HCT116 (cell line): ENCODE results near the gene BCAP31. TPM values are rescaled to one million over a fixed set of nuclear protein-coding genes. Genes with fewer than 3 reads are reported as not detected.

Experiments used
- ATAC-seq: fragments of 200-7000 bp; cut with Tn5 transposase; 2 replicates; pipeline ENCODE4 v1.9.1; 2020; ENCODE audit warnings: mild to moderate bottlenecking, moderate library complexity
- Bru-seq: library from RNA; stranded (reverse); fragments of 400-500 nt; gene quantifications from one replicate; lab custom pipeline; 2021; lab: Mats Ljungman, UMichigan
- BruChase-seq, 2 experiments: library from RNA; stranded (reverse); fragments of 400-500 nt; gene quantifications; one replicate each; lab custom pipeline; 2021; lab: Mats Ljungman, UMichigan
- BruUV-seq: library from RNA; stranded (reverse); fragments of 400-500 nt; replicated peaks from 2 replicates; lab custom pipeline; 2021; lab: Mats Ljungman, UMichigan
- CTCF ChIA-PET: fragments of 300-600 bp; sonication (Branson Sonifier 250); formaldehyde crosslinking; loops from one replicate; lab custom pipeline; 2021; ENCODE audit warnings: antibody characterized with exemption; lab: Charles Lee
- POLR2A ChIA-PET: fragments of 300-600, 350-600 bp; sonication (Branson Sonifier 250); formaldehyde crosslinking; loops from one replicate; lab custom pipeline; 2021; ENCODE audit warnings: antibody characterized with exemption; lab: Charles Lee
- RAD21 ChIA-PET, 2 experiments: fragments of 300-600 bp; sonication (Branson Sonifier 250); formaldehyde crosslinking; loops; one replicate each; lab custom pipeline; 2023; ENCODE audit warnings: low total read pairs in 2 of 2; ENCODE audit not compliant: uncharacterized antibody in 2 of 2, unreplicated experiment in 2 of 2, low non-redundant PET in 1 of 2; lab: Charles Lee
- DNase-seq: peaks from one replicate; pipeline ENCODE4 v3.0.0-alpha.2; 2010; ENCODE audit warnings: low read depth, low spot score
- H2AFZ ChIP-seq: fragments of 200-600 bp; shearing (Covaris generic), sonication (generic); 2 replicates; pipeline ENCODE4 v1.6.1; 2017; ENCODE audit warnings: low read depth, mixed run types, mixed read lengths, antibody characterized with exemption, low read length; ENCODE audit not compliant: poor library complexity, severe bottlenecking
- H3K27ac ChIP-seq: 2 replicates; pipeline ENCODE4 v1.5.1; 2012; ENCODE audit warnings: low read depth, low read length
- H3K27me3 ChIP-seq: fragments of 200-600 bp; sonication (generic); 2 replicates; pipeline ENCODE4 v1.6.1; 2016; ENCODE audit warnings: mixed run types, low read length, mixed read lengths; ENCODE audit not compliant: insufficient read depth
- H3K36me3 ChIP-seq, 2 experiments: fragments of 200-500 bp in 1 of 2; fragments of 200-600 bp in 1 of 2; sonication (Bioruptor generic) in 1 of 2; sonication (generic) in 1 of 2; 2 replicates each; pipeline versions ENCODE4 v1.5.1 to v1.6.1; 2014 to 2016; ENCODE audit warnings: low read length in 2 of 2, inconsistent platforms in 1 of 2, mixed read lengths in 1 of 2, mixed run types in 1 of 2; ENCODE audit not compliant: insufficient read depth in 2 of 2, control insufficient read depth in 1 of 2
- H3K4me1 ChIP-seq, 2 experiments: fragments of 200-600 bp in 1 of 2; sonication (generic) in 1 of 2; 2 replicates each; pipeline versions ENCODE4 v1.5.1 to v1.6.1; 2012 to 2017; ENCODE audit warnings: low read length in 2 of 2, inconsistent platforms in 1 of 2, mild to moderate bottlenecking in 1 of 2, mixed read lengths in 1 of 2, mixed run types in 1 of 2, moderate library complexity in 1 of 2; ENCODE audit not compliant: insufficient read depth in 2 of 2, control insufficient read depth in 1 of 2
- H3K4me2 ChIP-seq: fragments of 200-600 bp; sonication (generic); 2 replicates; pipeline ENCODE4 v1.6.1; 2017; ENCODE audit warnings: mixed run types, low read length, mixed read lengths
- H3K4me3 ChIP-seq, 2 experiments: fragments of 200-600 bp in 1 of 2; sonication (generic) in 1 of 2; replicated peaks in 1 of 2; 2 replicates each; pipeline ENCODE4 v1.5.1; 2011 to 2016; ENCODE audit warnings: low read length in 2 of 2, control low read depth in 1 of 2, low read depth in 1 of 2, mild to moderate bottlenecking in 1 of 2, mixed read lengths in 1 of 2, mixed run types in 1 of 2
- H3K79me2 ChIP-seq: fragments of 200-600 bp; sonication (generic); 2 replicates; pipeline ENCODE4 v1.6.1; 2017; ENCODE audit warnings: mild to moderate bottlenecking, mixed run types, low read length, moderate library complexity, mixed read lengths; ENCODE audit not compliant: insufficient read depth
- H3K9ac ChIP-seq: fragments of 200-600 bp; sonication (generic); 2 replicates; pipeline ENCODE4 v1.6.1; 2016; ENCODE audit warnings: low read length, mixed read lengths
- H3K9me2 ChIP-seq: fragments of 200-600 bp; sonication (generic), shearing (Covaris generic); 2 replicates; pipeline ENCODE4 v1.6.1; 2017; ENCODE audit warnings: mixed run types, mild to moderate bottlenecking, moderate library complexity; ENCODE audit not compliant: insufficient read depth
- H3K9me3 ChIP-seq, 2 experiments: fragments of 200-500 bp in 1 of 2; fragments of 200-600 bp in 1 of 2; sonication (Bioruptor generic) in 1 of 2; sonication (generic) in 1 of 2; 2 replicates each; pipeline ENCODE4 v1.6.1; 2014 to 2017; ENCODE audit warnings: low read length in 2 of 2, mixed read lengths in 2 of 2, inconsistent platforms in 1 of 2, low read depth in 1 of 2, mild to moderate bottlenecking in 1 of 2, mixed run types in 1 of 2, moderate library complexity in 1 of 2; ENCODE audit not compliant: control insufficient read depth in 1 of 2, insufficient read depth in 1 of 2
- H4K20me1 ChIP-seq: fragments of 200-600 bp; sonication (generic), shearing (Covaris generic); 2 replicates; pipeline ENCODE4 v1.6.1; 2017; ENCODE audit warnings: mixed run types, mild to moderate bottlenecking, moderate library complexity; ENCODE audit not compliant: insufficient read depth
- CEBPB ChIP-seq: IDR thresholded peaks from 2 replicates; pipeline ENCODE4 v1.6.1; 2012; ENCODE audit warnings: low read depth
- EGR1 ChIP-seq: IDR thresholded peaks from 2 replicates; pipeline ENCODE4 v1.6.1; 2012; ENCODE audit warnings: low read depth
- POLR2AphosphoS5 ChIP-seq: IDR thresholded peaks from 2 replicates; pipeline ENCODE4 v1.6.1; 2011; ENCODE audit warnings: mild to moderate bottlenecking, low read depth, low read length, moderate library complexity
- RAD21 ChIP-seq: IDR thresholded peaks from 2 replicates; pipeline ENCODE4 v1.6.1; 2012; ENCODE audit warnings: low read depth, mild to moderate bottlenecking
- SIN3A ChIP-seq: IDR thresholded peaks from 2 replicates; pipeline ENCODE4 v1.6.1; 2012; ENCODE audit warnings: low read depth
- SP1 ChIP-seq: IDR thresholded peaks from 2 replicates; pipeline ENCODE4 v1.6.1; 2012; ENCODE audit warnings: low read depth
- ZBTB33 ChIP-seq: IDR thresholded peaks from 2 replicates; pipeline ENCODE4 v1.6.1; 2011; ENCODE audit warnings: mild to moderate bottlenecking, low read length, moderate library complexity; ENCODE audit not compliant: insufficient replicate concordance; ENCODE audit errors: extremely low read depth
- ZFX ChIP-seq: fragments of 450-650 bp; IDR thresholded peaks from 2 replicates; pipeline ENCODE4 v1.6.1; 2017
- intact Hi-C: fragments of 100-400 bp; cut with micrococcal nuclease; formaldehyde crosslinking; loops from 2 replicates; pipeline ENCODE4 v1.10.0; 2022
- long read RNA-seq: library from polyadenylated mRNA; unstranded; transcript quantifications from one replicate; pipeline ENCODE4 v2.0.0, GENCODE V29; 2021; ENCODE audit not compliant: unreplicated experiment
- polyA plus RNA-seq: library from polyadenylated mRNA; unstranded; fragments of >200 nt; gene quantifications from 2 replicates; pipeline ENCODE4 v1.2.1, GENCODE V29; 2012; ENCODE audit warnings: missing spikeins
- total RNA-seq: library from RNA; stranded (reverse); gene quantifications from one replicate; pipeline ENCODE4 v1.2.1, GENCODE V29; 2021; ENCODE audit not compliant: unreplicated experiment
- TF ChIP-seq, protein P1 (sequence below): IDR thresholded peaks from 2 replicates; pipeline ENCODE4 v1.6.1; 2012
- TF ChIP-seq, protein P2 (sequence below): IDR thresholded peaks from 2 replicates; pipeline ENCODE4 v1.6.1; 2012; ENCODE audit warnings: low read depth

The BCAP31 gene
- 185 TPM for total RNA-seq
- polyA plus RNA-seq: 212 and 229 TPM in 2 replicates
- Bru-seq, nascent RNA: percentile 74 among the genes with signal in this experiment
- BruChase-seq, experiment 1, labeled RNA remaining after a 6-hour chase: percentile 88 among the genes with signal in this experiment
- percentile 82 among the genes with signal in this experiment for BruChase-seq, experiment 2, labeled RNA remaining after a 2-hour chase
- long read RNA-seq, transcript BCAP31-201 (8 exons, 1,643 nt): major isoform, 385 of 454 reads
- long read RNA-seq, transcript BCAP31-207 (8 exons, 1,824 nt): minor isoform, 13 of 454 reads
- long read RNA-seq, partial matches to known transcripts: 25 of 454 reads
- long read RNA-seq, other reads (novel, unspliced or antisense): 30 of 454 reads

GRCh38 chrX:153724252-153725038, at the start of gene BCAP31, which contains the start of gene ABCD1:
TSS of gene BCAP31 (minus strand) at chrX:153724387. CDS start at chrX:153723244, 1,143 bp downstream.
TSS of gene ABCD1 (plus strand) at chrX:153724856. CDS start at chrX:153725267, 411 bp downstream.
- H3K79me2 ChIP-seq: peaks cover 37% of the 10 kb centered on the region
- H3K4me2 ChIP-seq: peak within 1 kb of the TSS; percentile 84
- ChIA-PET RAD21 (no interaction called here), CTCF (no interaction called here), POLR2A (no interaction called here)
- H3K36me3 ChIP-seq: peaks cover 12 to 13% of the 10 kb centered on the region in 2 experiments; a peak in 3 of 4 replicates
- H2AFZ ChIP-seq: no peak within 1 kb of the TSS
- H3K4me3 ChIP-seq: peak within 1 kb of the TSS; percentile 64 to 70
- intact Hi-C loops: no loop called here
- H3K9me3 ChIP-seq: no peaks in the 10 kb centered on the region
- H3K27ac ChIP-seq: peak within 1 kb of the TSS; percentile 85
- TF ChIP-seq, protein P1, sequence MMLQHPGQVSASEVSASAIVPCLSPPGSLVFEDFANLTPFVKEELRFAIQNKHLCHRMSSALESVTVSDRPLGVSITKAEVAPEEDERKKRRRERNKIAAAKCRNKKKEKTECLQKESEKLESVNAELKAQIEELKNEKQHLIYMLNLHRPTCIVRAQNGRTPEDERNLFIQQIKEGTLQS: no peak
- TF ChIP-seq SIN3A (no peak), ZFX (no peak; the same call in none of the 2 replicates), EGR1 (no peak), POLR2AphosphoS5 (peak; percentile 44; the same call in 1 of the 2 replicates), SP1 (no peak), CEBPB (no peak), ZBTB33 (peak; percentile 83), RAD21 (no peak)
- TF ChIP-seq, protein P2, sequence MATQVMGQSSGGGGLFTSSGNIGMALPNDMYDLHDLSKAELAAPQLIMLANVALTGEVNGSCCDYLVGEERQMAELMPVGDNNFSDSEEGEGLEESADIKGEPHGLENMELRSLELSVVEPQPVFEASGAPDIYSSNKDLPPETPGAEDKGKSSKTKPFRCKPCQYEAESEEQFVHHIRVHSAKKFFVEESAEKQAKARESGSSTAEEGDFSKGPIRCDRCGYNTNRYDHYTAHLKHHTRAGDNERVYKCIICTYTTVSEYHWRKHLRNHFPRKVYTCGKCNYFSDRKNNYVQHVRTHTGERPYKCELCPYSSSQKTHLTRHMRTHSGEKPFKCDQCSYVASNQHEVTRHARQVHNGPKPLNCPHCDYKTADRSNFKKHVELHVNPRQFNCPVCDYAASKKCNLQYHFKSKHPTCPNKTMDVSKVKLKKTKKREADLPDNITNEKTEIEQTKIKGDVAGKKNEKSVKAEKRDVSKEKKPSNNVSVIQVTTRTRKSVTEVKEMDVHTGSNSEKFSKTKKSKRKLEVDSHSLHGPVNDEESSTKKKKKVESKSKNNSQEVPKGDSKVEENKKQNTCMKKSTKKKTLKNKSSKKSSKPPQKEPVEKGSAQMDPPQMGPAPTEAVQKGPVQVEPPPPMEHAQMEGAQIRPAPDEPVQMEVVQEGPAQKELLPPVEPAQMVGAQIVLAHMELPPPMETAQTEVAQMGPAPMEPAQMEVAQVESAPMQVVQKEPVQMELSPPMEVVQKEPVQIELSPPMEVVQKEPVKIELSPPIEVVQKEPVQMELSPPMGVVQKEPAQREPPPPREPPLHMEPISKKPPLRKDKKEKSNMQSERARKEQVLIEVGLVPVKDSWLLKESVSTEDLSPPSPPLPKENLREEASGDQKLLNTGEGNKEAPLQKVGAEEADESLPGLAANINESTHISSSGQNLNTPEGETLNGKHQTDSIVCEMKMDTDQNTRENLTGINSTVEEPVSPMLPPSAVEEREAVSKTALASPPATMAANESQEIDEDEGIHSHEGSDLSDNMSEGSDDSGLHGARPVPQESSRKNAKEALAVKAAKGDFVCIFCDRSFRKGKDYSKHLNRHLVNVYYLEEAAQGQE: no peak
- no peaks in the 10 kb centered on the region for H3K27me3 ChIP-seq
- H3K9ac ChIP-seq: peak within 1 kb of the TSS; percentile 74
- no peaks in the 10 kb centered on the region for H3K9me2 ChIP-seq
- H3K4me1 ChIP-seq: peaks cover 39 to 45% of the 10 kb centered on the region in 2 experiments
- BruUV-seq: no TSS peak
- no peaks in the 10 kb centered on the region for H4K20me1 ChIP-seq
- peak; percentile 78 for ATAC-seq
- peak; percentile 49 for DNase-seq
